HG02763 (cell line): Measurements from ENCODE around the gene STRIP2.
"Not testable (repeated sequence)": the region's sequence is repeated elsewhere in the genome, so short reads cannot be mapped to it uniquely, and the experiment has no call there.

Experiments used
- ATAC-seq: cut with Tn5 transposase; IDR thresholded peaks from one replicate; pipeline ENCODE4 v1.9.1; 2021; ENCODE audit warnings: mild to moderate bottlenecking, moderate library complexity; ENCODE audit not compliant: unreplicated experiment

STRIP2 gene

GRCh38 chr7:129524405-129524804 is 90.2 kb downstream of the STRIP2 start:
- ATAC-seq, result not testable (repeated sequence)

- no peak for ATAC-seq
Observed at GRCh38 chr7:129525225-129525862, 91.1 kb downstream of the STRIP2 start.

GRCh38 chr7:129529643-129530042 is 95.4 kb downstream of the STRIP2 start:
- no peak for ATAC-seq

- no peak for ATAC-seq
Observed at GRCh38 chr7:129530795-129531391, 96.7 kb downstream of the STRIP2 start.

- no peak for ATAC-seq
Observed at GRCh38 chr7:129531721-129532120, 97.5 kb downstream of the STRIP2 start.

GRCh38 chr7:129532375-129532774 is 98.1 kb downstream of the STRIP2 start:
- no peak for ATAC-seq

GRCh38 chr7:129534558-129535274 is 100.5 kb downstream of the STRIP2 start:
- not testable (repeated sequence) for ATAC-seq

GRCh38 chr7:129535896-129536295 is 101.7 kb downstream of the STRIP2 start:
- no peak for ATAC-seq

GRCh38 chr7:129536323-129536722 is 102.1 kb downstream of the STRIP2 start:
- no peak for ATAC-seq
